NCI-H1417 (cell line): Measurements from ENCODE around the gene CCDC12.

Experiments used
- DNase-seq, 3 experiments: peaks; one replicate each; lab custom pipeline; 2025; lab: John Stamatoyannopoulos, UW

The CCDC12 gene

GRCh38 chr3:46893146-46893748, 83.3 kb downstream of the CCDC12 start:
- DNase-seq, result peak in 1 of 3 experiments; percentile 30

- DNase-seq, result peak; percentile 15 to 81 (median 68)
Measured at GRCh38 chr3:46892285-46893145, 84.0 kb downstream of the CCDC12 start.

GRCh38 chr3:46891132-46891531, 85.4 kb downstream of the CCDC12 start:
- no peak for DNase-seq

- no peak for DNase-seq
Measured at GRCh38 chr3:46890132-46890531, 86.4 kb downstream of the CCDC12 start.

GRCh38 chr3:46889381-46890110, 87.0 kb downstream of the CCDC12 start:
- peak in 1 of 3 experiments; percentile 5 for DNase-seq

- no peak for DNase-seq
Measured at GRCh38 chr3:46888705-46889104, 87.8 kb downstream of the CCDC12 start.

GRCh38 chr3:46887980-46888494, 88.5 kb downstream of the CCDC12 start:
- DNase-seq, result peak in 2 of 3 experiments; percentile 24 to 30

GRCh38 chr3:46885612-46886011, 90.9 kb downstream of the CCDC12 start:
- no peak for DNase-seq

- no peak for DNase-seq
Measured at GRCh38 chr3:46884929-46885328, 91.6 kb downstream of the CCDC12 start.

GRCh38 chr3:46884427-46884826, 92.1 kb downstream of the CCDC12 start:
- no peak for DNase-seq

GRCh38 chr3:46883830-46884185, 92.7 kb downstream of the CCDC12 start:
- no peak for DNase-seq

- DNase-seq, result peak in 2 of 3 experiments; percentile 6 to 26
Measured at GRCh38 chr3:46883054-46883829, 93.3 kb downstream of the CCDC12 start.

- DNase-seq, result peak in 2 of 3 experiments; percentile 38 to 41
Measured at GRCh38 chr3:46882377-46883053, 94.0 kb downstream of the CCDC12 start.

- DNase-seq, result peak in 2 of 3 experiments; percentile 38 to 41
Measured at GRCh38 chr3:46881596-46882376, 94.8 kb downstream of the CCDC12 start.

- no peak for DNase-seq
Measured at GRCh38 chr3:46880884-46881595, 95.5 kb downstream of the CCDC12 start.

- DNase-seq, result peak in 1 of 3 experiments; percentile 2
Measured at GRCh38 chr3:46878781-46879436, 97.6 kb downstream of the CCDC12 start.

- DNase-seq, result no peak
Measured at GRCh38 chr3:46877406-46878125, 99.0 kb downstream of the CCDC12 start, which contains the start of gene PTH1R. Gene PTH1R (plus strand): TSS chr3:46877721. CDS start chr3:46883560, 5,839 bp downstream.
